H9 (cell line): ENCODE data around the gene STYK1. TPM values are rescaled to one million over a fixed set of nuclear protein-coding genes. Genes with fewer than 3 reads are reported as not detected.

ENCODE experiments used
- DNase-seq: peaks from one replicate; pipeline ENCODE4 v3.0.0-alpha.2; 2017
- H2AFZ ChIP-seq: one replicate; pipeline ENCODE4 v1.6.1; 2013; ENCODE audit warnings: mild to moderate bottlenecking, low read length, control low read depth, moderate library complexity
- H2AK5ac ChIP-seq: 2 replicates; pipeline ENCODE4 v1.6.1; 2013; ENCODE audit warnings: low read length, control low read depth, mixed read lengths; ENCODE audit not compliant: insufficient read length
- H2BK120ac ChIP-seq: one replicate; pipeline ENCODE4 v1.6.1; 2013; ENCODE audit warnings: low read depth, mild to moderate bottlenecking, low read length, control low read depth, inconsistent platforms; ENCODE audit not compliant: poor library complexity, severe bottlenecking
- H2BK12ac ChIP-seq: 2 replicates; pipeline ENCODE4 v1.6.1; 2013; ENCODE audit warnings: low read length, control low read depth, mixed read lengths, low read depth; ENCODE audit not compliant: insufficient read length
- H2BK15ac ChIP-seq: 2 replicates; pipeline ENCODE4 v1.6.1; 2013; ENCODE audit warnings: low read depth, low read length, control low read depth
- H2BK20ac ChIP-seq: one replicate; pipeline ENCODE4 v1.6.1; 2013; ENCODE audit warnings: low read depth, mild to moderate bottlenecking, low read length, control low read depth, inconsistent platforms; ENCODE audit not compliant: poor library complexity, severe bottlenecking
- H2BK5ac ChIP-seq: 2 replicates; pipeline ENCODE4 v1.6.1; 2013; ENCODE audit warnings: low read length, control low read depth, mixed read lengths; ENCODE audit not compliant: insufficient read length
- H3K14ac ChIP-seq: 2 replicates; pipeline ENCODE4 v1.6.1; 2013; ENCODE audit warnings: low read length, control low read depth; ENCODE audit not compliant: insufficient read depth
- H3K18ac ChIP-seq: 2 replicates; pipeline ENCODE4 v1.6.1; 2013; ENCODE audit warnings: low read depth, mild to moderate bottlenecking, mixed read lengths, low read length, control low read depth; ENCODE audit not compliant: insufficient read length
- H3K23ac ChIP-seq: 2 replicates; pipeline ENCODE4 v1.6.1; 2013; ENCODE audit warnings: low read length, control low read depth, mixed read lengths, low read depth; ENCODE audit not compliant: insufficient read length
- H3K23me2 ChIP-seq: 2 replicates; pipeline ENCODE4 v1.6.1; 2013; ENCODE audit warnings: low read depth, mild to moderate bottlenecking, mixed read lengths, low read length, control low read depth; ENCODE audit not compliant: insufficient read length, poor library complexity, severe bottlenecking
- H3K27ac ChIP-seq: 2 replicates; pipeline ENCODE4 v1.5.1; 2013; ENCODE audit warnings: low read length, control low read depth, mixed read lengths, low read depth; ENCODE audit not compliant: insufficient read length
- H3K27me3 ChIP-seq: 2 replicates; pipeline ENCODE4 v1.6.1; 2013; ENCODE audit warnings: low read length, control low read depth, inconsistent platforms; ENCODE audit not compliant: insufficient read depth
- H3K4ac ChIP-seq: 2 replicates; pipeline ENCODE4 v1.6.1; 2013; ENCODE audit warnings: low read depth, mild to moderate bottlenecking, control low read depth, inconsistent platforms, low read length, moderate library complexity
- H3K4me1 ChIP-seq: 2 replicates; pipeline ENCODE4 v1.6.1; 2013; ENCODE audit warnings: low read length, control low read depth, inconsistent platforms; ENCODE audit not compliant: insufficient read depth
- H3K4me2 ChIP-seq: 2 replicates; pipeline ENCODE4 v1.6.1; 2013; ENCODE audit warnings: low read length, control low read depth, mixed read lengths; ENCODE audit not compliant: insufficient read length, insufficient read depth
- H3K56ac ChIP-seq: 2 replicates; pipeline ENCODE4 v1.6.1; 2013; ENCODE audit warnings: low read depth, mild to moderate bottlenecking, mixed read lengths, low read length, control low read depth; ENCODE audit not compliant: insufficient read length
- H3K79me1 ChIP-seq: 2 replicates; pipeline ENCODE4 v1.6.1; 2013; ENCODE audit warnings: low read depth, mild to moderate bottlenecking, moderate library complexity, low read length, control low read depth, inconsistent platforms; ENCODE audit not compliant: insufficient read depth, poor library complexity, severe bottlenecking
- H3K79me2 ChIP-seq: 2 replicates; pipeline ENCODE4 v1.6.1; 2013; ENCODE audit warnings: low read length, control low read depth, inconsistent platforms; ENCODE audit not compliant: insufficient read depth
- H3K9ac ChIP-seq: 2 replicates; pipeline ENCODE4 v1.6.1; 2013; ENCODE audit warnings: low read length, control low read depth, mixed read lengths; ENCODE audit not compliant: insufficient read length; ENCODE audit errors: extremely low read depth
- H3K9me3 ChIP-seq: one replicate; pipeline ENCODE4 v1.6.1; 2013; ENCODE audit warnings: low read depth, low read length, inconsistent platforms; ENCODE audit not compliant: control insufficient read depth
- H3T11ph ChIP-seq: one replicate; pipeline ENCODE4 v1.6.1; 2013; ENCODE audit warnings: mild to moderate bottlenecking, low read length, control low read depth, inconsistent platforms
- H4K20me1 ChIP-seq: one replicate; pipeline ENCODE4 v1.6.1; 2013; ENCODE audit not compliant: control insufficient read depth, insufficient read length, insufficient read depth
- H4K5ac ChIP-seq: 2 replicates; pipeline ENCODE4 v1.6.1; 2013; ENCODE audit warnings: low read depth, mild to moderate bottlenecking, mixed read lengths, low read length, control low read depth; ENCODE audit not compliant: insufficient read length
- H4K8ac ChIP-seq: replicated peaks from 2 replicates; pipeline ENCODE4 v1.6.1; 2013; ENCODE audit warnings: low read length, control low read depth, mixed read lengths, low read depth; ENCODE audit not compliant: insufficient read length
- H4K91ac ChIP-seq: 2 replicates; pipeline ENCODE4 v1.6.1; 2013; ENCODE audit warnings: low read depth, mild to moderate bottlenecking, moderate library complexity, mixed read lengths, low read length, control low read depth; ENCODE audit not compliant: insufficient read length
- H3K27ac Mint-ChIP-seq, 3 experiments: 2 replicates in 2 of 3; 3 replicates in 1 of 3; pipeline ENCODE4 v1.8.0; 2020 to 2021; ENCODE audit warnings: mixed read lengths in 3 of 3, mild to moderate bottlenecking in 1 of 3, moderate library complexity in 1 of 3
- H3K27me3 Mint-ChIP-seq: 2 replicates; pipeline ENCODE4 v1.8.0; 2021; ENCODE audit warnings: low read depth, mild to moderate bottlenecking, moderate library complexity, mixed read lengths
- H3K36me3 Mint-ChIP-seq, 3 experiments: 2 replicates in 2 of 3; 3 replicates in 1 of 3; pipeline ENCODE4 v1.8.0; 2020 to 2021; ENCODE audit warnings: low read depth in 3 of 3, mixed read lengths in 3 of 3; ENCODE audit not compliant: insufficient read depth in 1 of 3
- H3K4me1 Mint-ChIP-seq, 2 experiments: 2 replicates each; pipeline ENCODE4 v1.8.0; 2020; ENCODE audit warnings: mixed read lengths in 2 of 2
- H3K4me3 Mint-ChIP-seq, 2 experiments: 2 replicates in 1 of 2; 3 replicates in 1 of 2; pipeline ENCODE4 v1.8.0; 2020 to 2021; ENCODE audit warnings: mild to moderate bottlenecking in 2 of 2, mixed read lengths in 2 of 2, moderate library complexity in 1 of 2
- H3K9me3 Mint-ChIP-seq, 2 experiments: 2 replicates in 1 of 2; 3 replicates in 1 of 2; pipeline ENCODE4 v1.8.0; 2020; ENCODE audit warnings: mild to moderate bottlenecking in 2 of 2, mixed read lengths in 2 of 2, moderate library complexity in 1 of 2
- CTCF ChIP-seq: fragments of 200-600 bp; sonication (generic); conservative IDR thresholded peaks from 3 replicates; pipeline ENCODE4 v1.8.0; 2021; ENCODE audit warnings: antibody characterized with exemption, mild to moderate bottlenecking
- WGBS: extraction: QIAGEN DNeasy Blood & Tissue Kit; methylation state at CpG from one replicate; pipeline ENCODE4 v1.1.7; 2013; ENCODE audit warnings: missing lambda C conversion rate, low lambda C conversion rate, mixed read lengths; ENCODE audit not compliant: insufficient read length; ENCODE audit errors: extremely low coverage; 5-methylcytosine and 5-hydroxymethylcytosine counted together
- total RNA-seq: library from RNA; stranded (reverse); gene quantifications from 2 replicates; pipeline ENCODE4 v1.2.1, GENCODE V29; 2021

The STYK1 gene
- total RNA-seq, 1 experiment from 2014 or later = 0.37 TPM

GRCh38 chr12:10715491-10715890 is 41.6 kb upstream of the STYK1 start:
- peaks cover 25 to 62% (median 54%) of the 10 kb centered on the region in 3 experiments; a peak in 6 of 7 replicates for H3K36me3 Mint-ChIP-seq
- no peak overlapping the region for H4K5ac ChIP-seq
- WGBS = 100% methylated on average over 1 of the region's 6 CpGs
- H3K27ac Mint-ChIP-seq = no peak overlapping the region; a peak in 1 of 7 replicates
- H2BK12ac ChIP-seq = no peak overlapping the region
- no peak overlapping the region for H3K4ac ChIP-seq
- no peak overlapping the region for H2BK20ac ChIP-seq
- H3K9ac ChIP-seq = no peak overlapping the region
- H3K4me2 ChIP-seq = no peak overlapping the region
- no peaks in the 10 kb centered on the region for H3K27me3 ChIP-seq
- H4K20me1 ChIP-seq = no peaks in the 10 kb centered on the region
- no peak overlapping the region for H2AFZ ChIP-seq
- H3K4me1 ChIP-seq = no peaks in the 10 kb centered on the region
- H4K8ac ChIP-seq = no peak overlapping the region
- no peaks in the 10 kb centered on the region for H3K9me3 ChIP-seq
- H2BK5ac ChIP-seq = no peak overlapping the region
- no peak for DNase-seq
- H3K79me2 ChIP-seq = peaks cover 13% of the 10 kb centered on the region
- H3K27ac ChIP-seq = no peak overlapping the region
- no peaks in the 10 kb centered on the region for H3K23me2 ChIP-seq
- H3K79me1 ChIP-seq = no peaks in the 10 kb centered on the region
- no peak overlapping the region for H3K14ac ChIP-seq
- H3K27me3 Mint-ChIP-seq = no peaks in the 10 kb centered on the region
- no peak overlapping the region for H3K4me3 Mint-ChIP-seq
- no peak overlapping the region for H2BK15ac ChIP-seq
- no peak for TF ChIP-seq CTCF
- H2AK5ac ChIP-seq = no peak overlapping the region
- no peak overlapping the region for H3K18ac ChIP-seq
- H3K23ac ChIP-seq = no peak overlapping the region
- H3K9me3 Mint-ChIP-seq = no peaks in the 10 kb centered on the region
- H3K4me1 Mint-ChIP-seq = peaks cover 40 to 41% of the 10 kb centered on the region in 2 experiments
- no peak overlapping the region for H3T11ph ChIP-seq
- no peak overlapping the region for H4K91ac ChIP-seq
- no peak overlapping the region for H3K56ac ChIP-seq
- no peak overlapping the region for H2BK120ac ChIP-seq
